ENCODE results near the gene VPS8. TPM values are rescaled to one million over a fixed set of nuclear protein-coding genes. Genes with fewer than 3 reads are reported as not detected.
A peak's percentile ranks its signal among the peaks of the same experiment; 100 is the strongest.

Gene VPS8
- total and polyA plus RNA-seq, 9 of the 15 experiments (the other 6 are each of a cell fraction or from before 2014, with no cell fraction given) = 7.2 to 41.0 (median 28.3) TPM

GRCh38 chr3:185082829-185083228 lies 270.9 kb downstream of the VPS8 start:
- Histone ChIP-seq H3K9me1 (ENCODE audit: control insufficient read depth, insufficient read depth, low read length) (no peaks in the 10 kb centered on the region), H3K36me3 (ENCODE audit: control insufficient read depth, insufficient read depth, low read length) (no peaks in the 10 kb centered on the region), H3K79me2 (ENCODE audit: control insufficient read depth, insufficient read depth, low read length) (no peaks in the 10 kb centered on the region), H3K4me1 (replicated peaks in 1 of 2; ENCODE audit: control insufficient read depth in 2 of 2, insufficient read depth in 2 of 2, low read length in 2 of 2) (no peaks in the 10 kb centered on the region; a peak in 1 of 5 replicates), H4K20me1 (replicated peaks; ENCODE audit: control insufficient read depth, insufficient read depth, low read length) (no peaks in the 10 kb centered on the region), H3K27ac (ENCODE audit: extremely low read depth, low read depth, low read length) (no peak overlapping the region), H2AFZ (ENCODE audit: low read depth, low read length) (peak overlapping the region; percentile 73), H3K4me3 (no peak overlapping the region), H3K9me3 (replicated peaks; ENCODE audit: control insufficient read depth, insufficient read depth, low read depth, low read length) (no peaks in the 10 kb centered on the region), H3K9ac (ENCODE audit: insufficient read depth in 1 of 2, low read depth in 2 of 2, low read length in 2 of 2) (no peak overlapping the region), H3K27me3 (ENCODE audit: control insufficient read depth in 2 of 2, insufficient read depth in 2 of 2, low read length in 2 of 2) (peaks cover 22 to 32% of the 10 kb centered on the region in 2 experiments), H3K4me2 (ENCODE audit: insufficient read depth, low read length) (peak overlapping the region; percentile 47)
- no peak for DNase-seq (ENCODE audit: extremely low read depth in 1 of 4, low spot score in 3 of 4)
- peak; percentile 50 for ATAC-seq
- FAIRE-seq = no peak
- ChIA-PET CTCF (ENCODE audit: low intra/inter-chr PET ratio) (no interaction called here), POLR2A (no interaction called here)
- BruUV-seq (replicated peaks) = no TSS peak
- WGBS (ENCODE audit: insufficient coverage, low coverage, missing lambda C conversion rate) = 19% methylated on average over 14 of the region's 14 CpGs
- intact Hi-C loops (cut with micrococcal nuclease) = loop anchor here (5.0 to 10.0 kb wide), 2 partner anchors 94 to 192 kb away; no protein-coding TSS in a partner anchor
- in situ Hi-C loops (cut with MboI) = no loop called here
- TF ChIP-seq ZBTB40 (IDR thresholded peaks at IDR 0.05) (peak; percentile 58; the same call in 1 of the 2 replicates), ZBTB40 (CRISPR knock-in tag; IDR thresholded peaks at IDR 0.05) (no peak), UBTF (IDR thresholded peaks at IDR 0.05; ENCODE audit: borderline replicate concordance in 1 of 2, low read depth in 2 of 2, low read length in 2 of 2) (peak in 1 of 2 experiments; percentile 65; a peak in 1 of 4 replicates), NR2C1 (IDR thresholded peaks at IDR 0.05) (peak; percentile 90), NR2C1 (tag; IDR thresholded peaks at IDR 0.05) (peak; percentile 89)
- TF ChIP-seq, protein P1, sequence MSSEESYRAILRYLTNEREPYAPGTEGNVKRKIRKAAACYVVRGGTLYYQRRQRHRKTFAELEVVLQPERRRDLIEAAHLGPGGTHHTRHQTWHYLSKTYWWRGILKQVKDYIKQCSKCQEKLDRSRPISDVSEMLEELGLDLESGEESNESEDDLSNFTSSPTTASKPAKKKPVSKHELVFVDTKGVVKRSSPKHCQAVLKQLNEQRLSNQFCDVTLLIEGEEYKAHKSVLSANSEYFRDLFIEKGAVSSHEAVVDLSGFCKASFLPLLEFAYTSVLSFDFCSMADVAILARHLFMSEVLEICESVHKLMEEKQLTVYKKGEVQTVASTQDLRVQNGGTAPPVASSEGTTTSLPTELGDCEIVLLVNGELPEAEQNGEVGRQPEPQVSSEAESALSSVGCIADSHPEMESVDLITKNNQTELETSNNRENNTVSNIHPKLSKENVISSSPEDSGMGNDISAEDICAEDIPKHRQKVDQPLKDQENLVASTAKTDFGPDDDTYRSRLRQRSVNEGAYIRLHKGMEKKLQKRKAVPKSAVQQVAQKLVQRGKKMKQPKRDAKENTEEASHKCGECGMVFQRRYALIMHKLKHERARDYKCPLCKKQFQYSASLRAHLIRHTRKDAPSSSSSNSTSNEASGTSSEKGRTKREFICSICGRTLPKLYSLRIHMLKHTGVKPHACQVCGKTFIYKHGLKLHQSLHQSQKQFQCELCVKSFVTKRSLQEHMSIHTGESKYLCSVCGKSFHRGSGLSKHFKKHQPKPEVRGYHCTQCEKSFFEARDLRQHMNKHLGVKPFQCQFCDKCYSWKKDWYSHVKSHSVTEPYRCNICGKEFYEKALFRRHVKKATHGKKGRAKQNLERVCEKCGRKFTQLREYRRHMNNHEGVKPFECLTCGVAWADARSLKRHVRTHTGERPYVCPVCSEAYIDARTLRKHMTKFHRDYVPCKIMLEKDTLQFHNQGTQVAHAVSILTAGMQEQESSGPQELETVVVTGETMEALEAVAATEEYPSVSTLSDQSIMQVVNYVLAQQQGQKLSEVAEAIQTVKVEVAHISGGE (CRISPR knock-in tag; IDR thresholded peaks at IDR 0.05) = peak in 1 of 3 experiments; percentile 20; a peak in 1 of 6 replicates

Data from K562 (cell line).